ENCODE measurements around the gene CSK.

The CSK gene

GRCh38 chr15:74801311-74801997 is 19.6 kb downstream of the CSK start:
- DNase-seq (ENCODE audit: low spot score), result no peak

- DNase-seq (ENCODE audit: low spot score), result no peak
These were observed 20.4 kb downstream of the CSK start for GRCh38 chr15:74802290-74802689.

- DNase-seq (ENCODE audit: low spot score), result no peak
These were observed 21.1 kb downstream of the CSK start for GRCh38 chr15:74802862-74803447.

- DNase-seq (ENCODE audit: low spot score), result no peak
These were observed 23.1 kb downstream of the CSK start for GRCh38 chr15:74804935-74805334.

GRCh38 chr15:74807282-74807681 is 25.4 kb downstream of the CSK start:
- no peak for DNase-seq (ENCODE audit: low spot score)

GRCh38 chr15:74808078-74808839 is 26.4 kb downstream of the CSK start:
- DNase-seq (ENCODE audit: low spot score), result no peak

- no peak for DNase-seq (ENCODE audit: low spot score)
These were observed 27.0 kb downstream of the CSK start for GRCh38 chr15:74808840-74809229.

- DNase-seq (ENCODE audit: low spot score), result no peak
These were observed 27.4 kb downstream of the CSK start for GRCh38 chr15:74809242-74809641.

GRCh38 chr15:74809956-74810355 is 28.1 kb downstream of the CSK start:
- DNase-seq (ENCODE audit: low spot score), result no peak

GRCh38 chr15:74812533-74812932 is 30.7 kb downstream of the CSK start, which contains the start of gene LMAN1L:
Gene LMAN1L, plus strand, starts transcription at chr15:74812835. Its CDS starts 20 bp downstream, at chr15:74812855.
- DNase-seq (ENCODE audit: low spot score), result no peak

GRCh38 chr15:74815121-74815934 is 33.4 kb downstream of the CSK start:
- no peak for DNase-seq (ENCODE audit: low spot score)

- no peak for DNase-seq (ENCODE audit: low spot score)
These were observed 34.1 kb downstream of the CSK start for GRCh38 chr15:74815961-74816360.

- DNase-seq (ENCODE audit: low spot score), result no peak
These were observed 34.9 kb downstream of the CSK start for GRCh38 chr15:74816624-74817369.

- DNase-seq (ENCODE audit: low spot score), result no peak
These were observed 35.5 kb downstream of the CSK start for GRCh38 chr15:74817370-74817737.

GRCh38 chr15:74820056-74820455 is 38.2 kb downstream of the CSK start:
- no peak for DNase-seq (ENCODE audit: low spot score)

GRCh38 chr15:74821091-74821789 is 39.4 kb downstream of the CSK start:
- no peak for DNase-seq (ENCODE audit: low spot score)

- DNase-seq (ENCODE audit: low spot score), result no peak
These were observed 39.9 kb downstream of the CSK start for GRCh38 chr15:74821790-74822158.

- no peak for DNase-seq (ENCODE audit: low spot score)
These were observed 40.4 kb downstream of the CSK start for GRCh38 chr15:74822233-74822632.

- DNase-seq (ENCODE audit: low spot score), result no peak
These were observed 41.4 kb downstream of the CSK start for GRCh38 chr15:74823324-74823723.

GRCh38 chr15:74824976-74825375 is 43.1 kb downstream of the CSK start:
- no peak for DNase-seq (ENCODE audit: low spot score)

GRCh38 chr15:74825866-74826265 is 44.0 kb downstream of the CSK start:
- no peak for DNase-seq (ENCODE audit: low spot score)

Data from activated CD4-positive, alpha-beta T cell treated with anti-CD3 and anti-CD28 coated beads, Interleukin-2, Interleukin-4, amounts not matched to agents 100 ng/mL and 50 ng/mL, durations not matched to agents 16 hours and 8 hours (primary cell).